Measurements from ENCODE around the gene KCNJ16. TPM values are rescaled to one million over a fixed set of nuclear protein-coding genes. Genes with fewer than 3 reads are reported as not detected.

KCNJ16 gene
- total RNA-seq, 1 experiment from 2014 or later = not detected

DNA sequence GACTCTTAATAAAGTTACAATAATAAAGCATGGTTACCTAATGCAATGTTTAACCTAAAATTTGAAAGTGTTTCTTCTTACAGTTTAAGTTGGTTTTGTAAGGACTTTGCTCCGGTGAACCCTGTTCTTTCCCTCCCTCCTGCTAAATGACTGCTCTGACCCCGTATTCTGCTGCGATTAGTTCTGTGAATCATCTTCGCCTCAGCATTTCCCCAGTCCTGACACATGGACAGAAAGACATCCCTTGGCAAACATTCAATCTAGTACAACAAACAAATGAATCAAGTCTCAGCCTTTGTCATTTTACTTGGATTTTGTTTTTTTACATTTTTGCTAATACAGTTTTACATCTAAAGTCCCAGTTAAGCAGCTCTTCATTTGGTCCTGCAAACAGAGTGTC, 109.7 kb downstream of the KCNJ16 start:
- H3F3A ChIP-seq (ENCODE audit: low read length, unreplicated experiment) = no peaks in the 10 kb centered on the region
- H2AFZ ChIP-seq (ENCODE audit: low read length) = 0 out of 2 replicates have a peak overlapping the region, but pooled peaks have one; percentile 19
- H3K27ac ChIP-seq (ENCODE audit: low read length) = no peak overlapping the region
- POLR2A ChIA-PET (ENCODE audit: unreplicated experiment) = no interaction called here
- H3K36me3 ChIP-seq (ENCODE audit: low read depth, low read length) = no peaks in the 10 kb centered on the region
- no peaks in the 10 kb centered on the region for H3K79me2 ChIP-seq (ENCODE audit: low read length)
- ATAC-seq (peak; percentile 89), DNase-seq (peak; percentile 88)
- intact Hi-C loops (cut with micrococcal nuclease) = loop anchor here (5.0 kb wide), 2 partner anchors 223 to 438 kb away; no protein-coding TSS in a partner anchor
- H3K9me2 ChIP-seq (replicated peaks; ENCODE audit: low read length) = no peaks in the 10 kb centered on the region
- H3K4me1 ChIP-seq (ENCODE audit: insufficient read depth, low read length) = peaks cover 23% of the 10 kb centered on the region
- H3K4me2 ChIP-seq (ENCODE audit: low read length) = peak overlapping the region; percentile 76
- no peaks in the 10 kb centered on the region for H3K27me3 ChIP-seq (ENCODE audit: low read length)
- H3K4me3 ChIP-seq (ENCODE audit: low read length) = peak overlapping the region; percentile 36; the same call in 1 of the 2 replicates
- TF ChIP-seq EZH2 (IDR thresholded peaks at IDR 0.05; ENCODE audit: low read length, unreplicated experiment) (no peak), EZH2phosphoT487 (IDR thresholded peaks at IDR 0.05; ENCODE audit: borderline replicate concordance, low read length) (no peak)
- TF ChIP-seq, protein P1, sequence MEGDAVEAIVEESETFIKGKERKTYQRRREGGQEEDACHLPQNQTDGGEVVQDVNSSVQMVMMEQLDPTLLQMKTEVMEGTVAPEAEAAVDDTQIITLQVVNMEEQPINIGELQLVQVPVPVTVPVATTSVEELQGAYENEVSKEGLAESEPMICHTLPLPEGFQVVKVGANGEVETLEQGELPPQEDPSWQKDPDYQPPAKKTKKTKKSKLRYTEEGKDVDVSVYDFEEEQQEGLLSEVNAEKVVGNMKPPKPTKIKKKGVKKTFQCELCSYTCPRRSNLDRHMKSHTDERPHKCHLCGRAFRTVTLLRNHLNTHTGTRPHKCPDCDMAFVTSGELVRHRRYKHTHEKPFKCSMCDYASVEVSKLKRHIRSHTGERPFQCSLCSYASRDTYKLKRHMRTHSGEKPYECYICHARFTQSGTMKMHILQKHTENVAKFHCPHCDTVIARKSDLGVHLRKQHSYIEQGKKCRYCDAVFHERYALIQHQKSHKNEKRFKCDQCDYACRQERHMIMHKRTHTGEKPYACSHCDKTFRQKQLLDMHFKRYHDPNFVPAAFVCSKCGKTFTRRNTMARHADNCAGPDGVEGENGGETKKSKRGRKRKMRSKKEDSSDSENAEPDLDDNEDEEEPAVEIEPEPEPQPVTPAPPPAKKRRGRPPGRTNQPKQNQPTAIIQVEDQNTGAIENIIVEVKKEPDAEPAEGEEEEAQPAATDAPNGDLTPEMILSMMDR (conservative IDR thresholded peaks at IDR 0.05; ENCODE audit: low read depth, low read length) = no peak
- CTCF ChIA-PET = no interaction called here
- BruUV-seq (replicated peaks) = no TSS peak
- H4K20me1 ChIP-seq (ENCODE audit: low read length) = no peaks in the 10 kb centered on the region
- H3K9me3 ChIP-seq (ENCODE audit: low read length) = no peaks in the 10 kb centered on the region
- H3K9ac ChIP-seq (ENCODE audit: low read length) = no peak overlapping the region

Other genes starting within 250 kb of the KCNJ16 start
- 0.36 TPM in 1 of 2 replicates, not detected in the other for gene KCNJ2, start 94.3 kb downstream of the KCNJ16 start, total RNA-seq (2014; rRNA removed)